PC-3 (cell line): ENCODE data around the gene PAX7. TPM values are rescaled to one million over a fixed set of nuclear protein-coding genes. Genes with fewer than 3 reads are reported as not detected.

ENCODE experiments used
- ATAC-seq: fragments of 200-7000 bp; cut with Tn5 transposase; 2 replicates; pipeline ENCODE4 v1.9.1; 2020; ENCODE audit warnings: mild to moderate bottlenecking, moderate library complexity
- BruUV-seq: library from RNA; stranded (reverse); fragments of 400-500 nt; replicated peaks from 2 replicates; lab custom pipeline; 2021; lab: Mats Ljungman, UMichigan
- CTCF ChIA-PET: fragments of 300-600 bp; sonication (Branson Sonifier 250); formaldehyde crosslinking; loops from one replicate; lab custom pipeline; 2022; ENCODE audit warnings: antibody characterized with exemption; lab: Charles Lee
- POLR2A ChIA-PET: fragments of 300-600 bp; sonication (Branson Sonifier 250); formaldehyde crosslinking; loops from one replicate; lab custom pipeline; 2022; ENCODE audit warnings: antibody characterized with exemption; ENCODE audit not compliant: unreplicated experiment; lab: Charles Lee
- DNase-seq: peaks from one replicate; pipeline ENCODE4 v3.0.0-alpha.2; 2015
- H2AFZ ChIP-seq: fragments of 300-600 bp; sonication (generic); 2 replicates; pipeline ENCODE4 v1.6.0; 2016; ENCODE audit warnings: antibody characterized with exemption, low read length
- H3F3A ChIP-seq: fragments of 300-600 bp; sonication (generic); one replicate; pipeline ENCODE4 v1.6.0; 2017; ENCODE audit warnings: antibody characterized with exemption, low read length, control low read depth, mild to moderate bottlenecking; ENCODE audit not compliant: unreplicated experiment
- H3K27ac ChIP-seq: fragments of 300-600 bp; sonication (generic); 2 replicates; pipeline ENCODE4 v1.5.1; 2016; ENCODE audit warnings: mild to moderate bottlenecking, low read length
- H3K27me3 ChIP-seq: fragments of 300-600 bp; sonication (generic); 2 replicates; pipeline ENCODE4 v1.6.1; 2016; ENCODE audit warnings: low read length, mixed read lengths
- H3K36me3 ChIP-seq: fragments of 300-600 bp; sonication (generic); 2 replicates; pipeline ENCODE4 v1.6.1; 2016; ENCODE audit warnings: low read depth, mixed run types, low read length, mixed read lengths
- H3K4me1 ChIP-seq: fragments of 300-600 bp; sonication (generic); 2 replicates; pipeline ENCODE4 v1.5.1; 2016; ENCODE audit warnings: low read length; ENCODE audit not compliant: insufficient read depth
- H3K4me2 ChIP-seq: fragments of 300-600 bp; sonication (generic); 2 replicates; pipeline ENCODE4 v1.6.0; 2016; ENCODE audit warnings: low read length
- H3K4me3 ChIP-seq: fragments of 300-600 bp; sonication (generic); 2 replicates; pipeline ENCODE4 v1.5.1; 2016; ENCODE audit warnings: mild to moderate bottlenecking, low read length, mixed read lengths
- H3K79me2 ChIP-seq: fragments of 300-600 bp; sonication (generic); 2 replicates; pipeline ENCODE4 v1.6.1; 2017; ENCODE audit warnings: low read length, mixed read lengths
- H3K9ac ChIP-seq: fragments of 300-600 bp; sonication (generic); 2 replicates; pipeline ENCODE4 v1.6.0; 2016; ENCODE audit warnings: mild to moderate bottlenecking, low read length
- H3K9me2 ChIP-seq: fragments of 300-600 bp; sonication (generic); replicated peaks from 2 replicates; pipeline ENCODE4 v1.6.1; 2016; ENCODE audit warnings: mixed run types, low read length, mixed read lengths
- H3K9me3 ChIP-seq: fragments of 300-600 bp; sonication (generic); 2 replicates; pipeline ENCODE4 v1.6.1; 2016; ENCODE audit warnings: low read length, mixed read lengths
- H4K20me1 ChIP-seq: fragments of 300-600 bp; sonication (generic); 2 replicates; pipeline ENCODE4 v1.6.1; 2016; ENCODE audit warnings: low read length, mixed read lengths
- EZH2 ChIP-seq: fragments of 300-600 bp; sonication (generic); IDR thresholded peaks from one replicate; pipeline ENCODE4 v1.6.1; 2017; ENCODE audit warnings: antibody characterized with exemption, mild to moderate bottlenecking, low read length; ENCODE audit not compliant: unreplicated experiment
- EZH2phosphoT487 ChIP-seq: fragments of 300-600 bp; sonication (generic); IDR thresholded peaks from 2 replicates; pipeline ENCODE4 v1.6.1; 2018; ENCODE audit warnings: mild to moderate bottlenecking, antibody characterized with exemption, low read length, borderline replicate concordance
- intact Hi-C: fragments of 100-400 bp; cut with micrococcal nuclease; formaldehyde crosslinking; loops from 2 replicates; pipeline ENCODE4 v1.9.0; 2023
- total RNA-seq: library from RNA; depleted of rRNA; stranded (reverse); fragments of >200 nt; gene quantifications from 2 replicates; pipeline ENCODE4 v1.2.3, GENCODE V29; 2014
- TF ChIP-seq, protein P1 (sequence below): fragments of 300-600 bp; sonication (generic); conservative IDR thresholded peaks from 2 replicates; pipeline ENCODE4 v1.5.1; 2017; ENCODE audit warnings: antibody characterized with exemption, low read depth, mild to moderate bottlenecking, low read length

Gene PAX7
- total RNA-seq, 1 experiment from 2014 or later: not detected

DNA sequence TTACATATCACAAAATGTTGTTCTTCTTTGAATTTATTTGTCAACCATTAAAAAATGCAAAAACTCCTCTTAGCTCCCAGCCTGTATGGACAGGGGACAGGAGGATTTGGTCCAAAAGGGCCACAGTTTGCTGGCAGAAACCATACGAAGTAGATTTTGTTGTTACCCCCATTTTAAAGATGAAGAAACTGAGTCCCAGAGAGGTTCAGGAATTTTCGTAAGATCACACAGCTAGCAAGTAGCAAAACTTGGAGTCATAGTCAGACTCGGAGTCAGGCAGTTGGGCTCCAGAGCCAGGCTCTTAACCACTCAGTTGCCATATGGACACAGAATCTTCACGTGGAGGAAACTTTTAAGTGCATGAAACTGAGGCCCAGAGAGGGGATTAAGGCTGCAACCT, 137.4 kb downstream of the PAX7 start:
- H3K4me1 ChIP-seq: no peaks in the 10 kb centered on the region
- H3K9me3 ChIP-seq: no peaks in the 10 kb centered on the region
- TF ChIP-seq EZH2phosphoT487: no peak
- no peak for TF ChIP-seq EZH2
- TF ChIP-seq, protein P1, sequence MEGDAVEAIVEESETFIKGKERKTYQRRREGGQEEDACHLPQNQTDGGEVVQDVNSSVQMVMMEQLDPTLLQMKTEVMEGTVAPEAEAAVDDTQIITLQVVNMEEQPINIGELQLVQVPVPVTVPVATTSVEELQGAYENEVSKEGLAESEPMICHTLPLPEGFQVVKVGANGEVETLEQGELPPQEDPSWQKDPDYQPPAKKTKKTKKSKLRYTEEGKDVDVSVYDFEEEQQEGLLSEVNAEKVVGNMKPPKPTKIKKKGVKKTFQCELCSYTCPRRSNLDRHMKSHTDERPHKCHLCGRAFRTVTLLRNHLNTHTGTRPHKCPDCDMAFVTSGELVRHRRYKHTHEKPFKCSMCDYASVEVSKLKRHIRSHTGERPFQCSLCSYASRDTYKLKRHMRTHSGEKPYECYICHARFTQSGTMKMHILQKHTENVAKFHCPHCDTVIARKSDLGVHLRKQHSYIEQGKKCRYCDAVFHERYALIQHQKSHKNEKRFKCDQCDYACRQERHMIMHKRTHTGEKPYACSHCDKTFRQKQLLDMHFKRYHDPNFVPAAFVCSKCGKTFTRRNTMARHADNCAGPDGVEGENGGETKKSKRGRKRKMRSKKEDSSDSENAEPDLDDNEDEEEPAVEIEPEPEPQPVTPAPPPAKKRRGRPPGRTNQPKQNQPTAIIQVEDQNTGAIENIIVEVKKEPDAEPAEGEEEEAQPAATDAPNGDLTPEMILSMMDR: no peak
- DNase-seq (no peak), ATAC-seq (no peak)
- intact Hi-C loops: no loop called here
- no peaks in the 10 kb centered on the region for H3K36me3 ChIP-seq
- no peaks in the 10 kb centered on the region for H3K79me2 ChIP-seq
- H3F3A ChIP-seq: no peaks in the 10 kb centered on the region
- no peak overlapping the region for H3K4me2 ChIP-seq
- BruUV-seq: no TSS peak
- ChIA-PET CTCF (no interaction called here), POLR2A (no interaction called here)
- H4K20me1 ChIP-seq: no peaks in the 10 kb centered on the region
- peaks cover 93% of the 10 kb centered on the region for H3K27me3 ChIP-seq
- no peaks in the 10 kb centered on the region for H3K9me2 ChIP-seq
- H3K4me3 ChIP-seq: no peak overlapping the region
- H3K27ac ChIP-seq: no peak overlapping the region
- H3K9ac ChIP-seq: no peak overlapping the region
- no peak overlapping the region for H2AFZ ChIP-seq

DNA sequence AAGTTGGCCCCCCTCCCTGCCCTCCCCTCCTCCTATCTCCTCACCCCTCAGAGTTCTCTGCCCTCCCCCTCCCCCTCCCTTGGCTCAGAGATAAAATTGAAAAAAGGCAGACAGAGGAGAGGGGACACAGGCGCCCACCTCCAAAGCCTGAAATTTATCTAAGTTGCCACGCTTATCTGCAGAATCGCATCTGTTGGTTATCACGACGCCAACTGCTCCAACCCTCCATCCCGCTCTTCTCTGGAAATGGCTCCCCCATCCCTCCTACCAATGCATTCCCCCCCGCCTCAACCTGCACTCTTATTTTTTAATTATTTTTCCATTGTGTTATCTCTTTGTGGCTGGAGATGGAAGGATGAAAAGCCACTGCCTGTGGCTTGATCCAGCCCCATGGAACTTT, 138.5 kb downstream of the PAX7 start:
- no peaks in the 10 kb centered on the region for H3K4me1 ChIP-seq
- no peaks in the 10 kb centered on the region for H3K9me3 ChIP-seq
- CTCF ChIA-PET: no interaction called here
- TF ChIP-seq EZH2phosphoT487: no peak
- TF ChIP-seq EZH2: no peak
- TF ChIP-seq, protein P1: no peak
- H3K79me2 ChIP-seq: no peaks in the 10 kb centered on the region
- no peak overlapping the region for H3K27ac ChIP-seq
- ATAC-seq (no peak), DNase-seq (no peak)
- H3K4me2 ChIP-seq: no peak overlapping the region
- H3K27me3 ChIP-seq: peaks cover 93% of the 10 kb centered on the region
- H3F3A ChIP-seq: no peaks in the 10 kb centered on the region
- H3K36me3 ChIP-seq: no peaks in the 10 kb centered on the region
- no peaks in the 10 kb centered on the region for H3K9me2 ChIP-seq
- BruUV-seq: no TSS peak
- POLR2A ChIA-PET: no interaction called here
- H3K4me3 ChIP-seq: no peak overlapping the region
- no peaks in the 10 kb centered on the region for H4K20me1 ChIP-seq
- H3K9ac ChIP-seq: no peak overlapping the region
- no peak overlapping the region for H2AFZ ChIP-seq
- intact Hi-C loops: no loop called here

DNA sequence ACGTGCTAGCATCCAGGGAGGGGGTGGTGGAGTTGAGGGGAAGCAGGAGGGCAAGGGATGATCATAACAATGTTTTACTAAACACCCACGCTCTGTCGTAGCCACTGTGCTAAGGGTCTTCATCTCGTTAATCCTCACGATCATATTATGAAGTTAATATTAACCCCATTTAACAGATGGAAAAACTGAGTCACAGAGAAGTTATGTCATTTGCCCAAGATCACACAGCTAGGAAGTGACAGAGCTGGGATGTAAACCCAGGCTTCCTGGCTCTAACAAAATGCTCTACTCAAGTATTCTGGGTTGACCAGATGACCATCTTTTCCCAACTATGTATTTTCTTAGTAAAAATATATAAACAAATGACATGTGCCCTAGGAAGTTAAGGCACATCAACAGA, 140.2 kb downstream of the PAX7 start:
- Histone ChIP-seq H3K4me2 (no peak overlapping the region), H3F3A (no peaks in the 10 kb centered on the region), H3K4me1 (no peaks in the 10 kb centered on the region), H4K20me1 (no peaks in the 10 kb centered on the region), H3K9me2 (no peaks in the 10 kb centered on the region), H3K36me3 (no peaks in the 10 kb centered on the region), H3K4me3 (no peak overlapping the region), H3K9me3 (no peaks in the 10 kb centered on the region), H3K27me3 (peaks cover 93% of the 10 kb centered on the region), H3K27ac (no peak overlapping the region), H3K9ac (no peak overlapping the region), H3K79me2 (no peaks in the 10 kb centered on the region), H2AFZ (no peak overlapping the region)
- DNase-seq (no peak), ATAC-seq (no peak)
- intact Hi-C loops: no loop called here
- no TSS peak for BruUV-seq
- TF ChIP-seq, protein P1: no peak
- no peak for TF ChIP-seq EZH2
- no peak for TF ChIP-seq EZH2phosphoT487
- ChIA-PET POLR2A (no interaction called here), CTCF (no interaction called here)
